ENCODE measurements around the gene EYS. TPM values are rescaled to one million over a fixed set of nuclear protein-coding genes. Genes with fewer than 3 reads are reported as not detected.

EYS gene
- polyA plus RNA-seq, 1 experiment, result not detected

DNA sequence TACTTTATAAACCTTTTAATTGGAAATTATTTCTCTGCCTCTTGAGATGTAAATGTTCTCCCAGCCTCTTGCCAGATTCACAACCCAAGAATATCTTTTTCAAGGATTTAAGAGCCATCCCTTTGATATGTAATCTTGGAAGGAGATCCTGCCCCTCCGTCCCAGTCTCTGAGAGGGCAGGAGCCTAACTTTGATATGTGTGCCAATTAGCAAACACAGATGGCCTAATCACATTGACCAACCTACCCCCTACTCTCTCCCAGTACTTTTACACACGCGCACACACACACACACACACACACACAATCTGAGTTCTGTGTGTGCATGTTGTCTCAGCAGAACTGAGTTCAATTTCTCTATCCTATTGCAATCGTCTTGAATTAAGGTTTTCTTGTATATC lies 1447.7 kb downstream of the EYS start:
- Histone ChIP-seq H3K27ac (ENCODE audit: low read depth, low read length) (no peak overlapping the region), H3K9me3 (ENCODE audit: control insufficient read depth, insufficient read depth, low read length) (no peaks in the 10 kb centered on the region), H3K27me3 (ENCODE audit: control insufficient read depth, insufficient read depth, low read length) (no peaks in the 10 kb centered on the region), H3K4me3 (ENCODE audit: low read depth, low read length) (no peak overlapping the region)
- POLR2A ChIA-PET, result no interaction called here
- TF ChIP-seq, protein P1, sequence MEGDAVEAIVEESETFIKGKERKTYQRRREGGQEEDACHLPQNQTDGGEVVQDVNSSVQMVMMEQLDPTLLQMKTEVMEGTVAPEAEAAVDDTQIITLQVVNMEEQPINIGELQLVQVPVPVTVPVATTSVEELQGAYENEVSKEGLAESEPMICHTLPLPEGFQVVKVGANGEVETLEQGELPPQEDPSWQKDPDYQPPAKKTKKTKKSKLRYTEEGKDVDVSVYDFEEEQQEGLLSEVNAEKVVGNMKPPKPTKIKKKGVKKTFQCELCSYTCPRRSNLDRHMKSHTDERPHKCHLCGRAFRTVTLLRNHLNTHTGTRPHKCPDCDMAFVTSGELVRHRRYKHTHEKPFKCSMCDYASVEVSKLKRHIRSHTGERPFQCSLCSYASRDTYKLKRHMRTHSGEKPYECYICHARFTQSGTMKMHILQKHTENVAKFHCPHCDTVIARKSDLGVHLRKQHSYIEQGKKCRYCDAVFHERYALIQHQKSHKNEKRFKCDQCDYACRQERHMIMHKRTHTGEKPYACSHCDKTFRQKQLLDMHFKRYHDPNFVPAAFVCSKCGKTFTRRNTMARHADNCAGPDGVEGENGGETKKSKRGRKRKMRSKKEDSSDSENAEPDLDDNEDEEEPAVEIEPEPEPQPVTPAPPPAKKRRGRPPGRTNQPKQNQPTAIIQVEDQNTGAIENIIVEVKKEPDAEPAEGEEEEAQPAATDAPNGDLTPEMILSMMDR (IDR thresholded peaks at IDR 0.05; ENCODE audit: low read depth, low read length), result no peak
- CTCF ChIA-PET, result no interaction called here
- no peak for DNase-seq (ENCODE audit: low read depth, low spot score)

DNA sequence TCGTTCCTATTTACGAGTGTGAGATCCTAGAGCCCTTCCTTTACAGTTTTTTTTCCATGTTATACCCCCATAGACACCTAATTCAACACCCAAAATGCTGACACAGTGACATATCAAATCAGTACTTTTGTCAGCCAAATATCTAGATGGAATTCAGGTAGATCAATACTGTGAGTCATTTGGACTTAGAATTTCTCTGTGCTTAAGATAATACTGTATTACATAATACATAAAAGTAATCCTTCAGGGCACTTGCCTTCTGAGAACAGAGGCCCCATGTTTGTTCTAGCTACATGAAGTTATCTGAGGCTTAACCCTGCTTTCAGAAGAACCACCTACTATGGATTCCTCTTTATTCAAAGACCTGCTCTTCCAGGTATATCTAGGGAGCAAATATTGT lies 1448.3 kb downstream of the EYS start:
- Histone ChIP-seq H3K27me3 (ENCODE audit: control insufficient read depth, insufficient read depth, low read length) (no peaks in the 10 kb centered on the region), H3K9me3 (ENCODE audit: control insufficient read depth, insufficient read depth, low read length) (no peaks in the 10 kb centered on the region), H3K4me3 (ENCODE audit: low read depth, low read length) (no peak overlapping the region), H3K27ac (ENCODE audit: low read depth, low read length) (no peak overlapping the region)
- TF ChIP-seq, protein P1 (IDR thresholded peaks at IDR 0.05; ENCODE audit: low read depth, low read length), result no peak
- ChIA-PET CTCF (no interaction called here), POLR2A (no interaction called here)
- DNase-seq (ENCODE audit: low read depth, low spot score), result no peak

DNA sequence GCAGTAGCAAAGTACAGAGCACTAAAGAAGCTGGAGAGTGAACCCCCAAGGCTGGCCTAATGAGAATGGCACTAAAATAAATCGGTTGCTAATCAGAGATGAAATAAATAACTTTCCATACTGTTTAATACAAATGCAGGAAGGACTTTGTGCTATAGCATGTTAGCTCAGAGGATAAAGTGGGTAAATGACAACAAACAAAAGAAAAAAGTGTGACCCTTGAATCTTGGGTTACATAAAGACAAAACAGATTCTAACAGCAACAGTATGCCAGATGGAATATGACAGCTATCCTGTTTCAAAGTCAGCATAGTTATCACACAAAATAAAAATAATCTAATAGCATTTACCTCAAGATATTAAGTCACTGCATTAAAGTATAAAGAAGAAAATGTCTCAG lies 1448.7 kb downstream of the EYS start:
- no peak overlapping the region for H3K4me3 ChIP-seq (ENCODE audit: low read depth, low read length)
- ChIA-PET CTCF (no interaction called here), POLR2A (no interaction called here)
- no peak for DNase-seq (ENCODE audit: low read depth, low spot score)
- TF ChIP-seq, protein P1 (IDR thresholded peaks at IDR 0.05; ENCODE audit: low read depth, low read length), result no peak
- H3K27me3 ChIP-seq (ENCODE audit: control insufficient read depth, insufficient read depth, low read length), result no peaks in the 10 kb centered on the region
- H3K9me3 ChIP-seq (ENCODE audit: control insufficient read depth, insufficient read depth, low read length), result no peaks in the 10 kb centered on the region
- H3K27ac ChIP-seq (ENCODE audit: low read depth, low read length), result no peak overlapping the region

DNA sequence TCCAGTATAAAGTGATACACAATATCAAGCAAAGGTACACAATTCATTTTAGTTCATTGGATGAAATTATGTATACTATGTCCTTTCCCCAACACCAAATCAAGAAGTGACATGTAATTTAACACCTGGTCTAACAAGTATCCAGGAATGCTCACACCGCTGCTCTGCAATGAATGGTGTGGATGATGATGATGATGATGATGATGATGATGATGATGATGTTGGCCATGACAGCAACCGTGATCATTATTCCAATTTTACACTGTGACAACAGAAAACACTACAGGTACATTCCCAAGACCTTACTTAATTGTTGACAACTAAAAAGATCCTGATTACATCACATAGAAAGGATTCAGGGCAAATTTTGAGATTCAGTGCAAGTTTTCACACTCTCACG lies 1449.4 kb downstream of the EYS start:
- POLR2A ChIA-PET, result no interaction called here
- no peak for DNase-seq (ENCODE audit: low read depth, low spot score)
- no peaks in the 10 kb centered on the region for H3K9me3 ChIP-seq (ENCODE audit: control insufficient read depth, insufficient read depth, low read length)
- TF ChIP-seq, protein P1 (IDR thresholded peaks at IDR 0.05; ENCODE audit: low read depth, low read length), result no peak
- H3K4me3 ChIP-seq (ENCODE audit: low read depth, low read length), result no peak overlapping the region
- H3K27me3 ChIP-seq (ENCODE audit: control insufficient read depth, insufficient read depth, low read length), result no peaks in the 10 kb centered on the region
- H3K27ac ChIP-seq (ENCODE audit: low read depth, low read length), result no peak overlapping the region
- CTCF ChIA-PET, result no interaction called here

DNA sequence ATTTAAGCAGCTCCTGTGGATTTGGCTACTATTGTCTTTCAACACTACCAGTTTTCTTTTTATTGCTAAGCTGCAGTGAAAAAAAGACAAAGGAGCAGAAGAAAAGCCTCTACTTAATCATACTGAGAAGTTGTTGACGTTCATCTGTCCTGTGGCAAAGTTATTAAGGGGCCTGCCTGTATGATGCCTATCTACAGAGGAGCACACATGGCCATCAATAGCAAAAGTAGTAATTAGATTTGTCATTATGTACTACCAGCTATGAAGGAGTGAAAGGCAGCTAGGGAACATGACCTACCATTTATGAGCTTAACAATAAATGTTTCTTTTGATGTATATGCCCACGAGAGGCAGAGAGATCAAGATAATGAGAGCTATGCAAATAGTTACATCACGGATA lies 1450.5 kb downstream of the EYS start:
- ChIA-PET POLR2A (no interaction called here), CTCF (no interaction called here)
- Histone ChIP-seq H3K9me3 (ENCODE audit: control insufficient read depth, insufficient read depth, low read length) (no peaks in the 10 kb centered on the region), H3K27me3 (ENCODE audit: control insufficient read depth, insufficient read depth, low read length) (no peaks in the 10 kb centered on the region), H3K27ac (ENCODE audit: low read depth, low read length) (no peak overlapping the region), H3K4me3 (ENCODE audit: low read depth, low read length) (no peak overlapping the region)
- TF ChIP-seq, protein P1 (IDR thresholded peaks at IDR 0.05; ENCODE audit: low read depth, low read length), result no peak
- no peak for DNase-seq (ENCODE audit: low read depth, low spot score)

Measured in AG04450 (cell line).